Mesothelial cell of epicardium (in vitro differentiated cells): Measurements from ENCODE around the gene CELF2. TPM values are rescaled to one million over a fixed set of nuclear protein-coding genes. Genes with fewer than 3 reads are reported as not detected.

Experiments
- DNase-seq, 2 experiments: peaks; one replicate each; pipeline ENCODE4 v3.0.0; 2021; ENCODE audit warnings: low spot score in 2 of 2; ENCODE audit not compliant: unreplicated experiment in 2 of 2
- H3K27ac Mint-ChIP-seq: 2 replicates; pipeline ENCODE4 v1.8.0; 2021; ENCODE audit warnings: mixed read lengths
- H3K27me3 Mint-ChIP-seq: 2 replicates; pipeline ENCODE4 v1.8.0; 2021; ENCODE audit warnings: low read depth, mixed read lengths
- H3K36me3 Mint-ChIP-seq: 2 replicates; pipeline ENCODE4 v1.8.0; 2021; ENCODE audit warnings: mixed read lengths
- H3K4me1 Mint-ChIP-seq: 2 replicates; pipeline ENCODE4 v1.8.0; 2021; ENCODE audit warnings: mixed read lengths
- H3K4me3 Mint-ChIP-seq: 2 replicates; pipeline ENCODE4 v1.8.0; 2021; ENCODE audit warnings: mild to moderate bottlenecking, moderate library complexity, mixed read lengths
- H3K9me3 Mint-ChIP-seq: 2 replicates; pipeline ENCODE4 v1.8.0; 2021; ENCODE audit warnings: mixed read lengths
- total RNA-seq: library from RNA; stranded (reverse); gene quantifications from 3 replicates; pipeline ENCODE4 v1.2.1, GENCODE V29; 2021
- TF ChIP-seq, protein P1 (sequence below): fragments of 200-600 bp; sonication (generic); IDR thresholded peaks from one replicate; pipeline ENCODE4 v1.5.0; 2021; ENCODE audit warnings: antibody characterized with exemption; ENCODE audit not compliant: unreplicated experiment

Gene CELF2
- total RNA-seq, 1 donor from 2014 or later: 24.0 TPM

DNA sequence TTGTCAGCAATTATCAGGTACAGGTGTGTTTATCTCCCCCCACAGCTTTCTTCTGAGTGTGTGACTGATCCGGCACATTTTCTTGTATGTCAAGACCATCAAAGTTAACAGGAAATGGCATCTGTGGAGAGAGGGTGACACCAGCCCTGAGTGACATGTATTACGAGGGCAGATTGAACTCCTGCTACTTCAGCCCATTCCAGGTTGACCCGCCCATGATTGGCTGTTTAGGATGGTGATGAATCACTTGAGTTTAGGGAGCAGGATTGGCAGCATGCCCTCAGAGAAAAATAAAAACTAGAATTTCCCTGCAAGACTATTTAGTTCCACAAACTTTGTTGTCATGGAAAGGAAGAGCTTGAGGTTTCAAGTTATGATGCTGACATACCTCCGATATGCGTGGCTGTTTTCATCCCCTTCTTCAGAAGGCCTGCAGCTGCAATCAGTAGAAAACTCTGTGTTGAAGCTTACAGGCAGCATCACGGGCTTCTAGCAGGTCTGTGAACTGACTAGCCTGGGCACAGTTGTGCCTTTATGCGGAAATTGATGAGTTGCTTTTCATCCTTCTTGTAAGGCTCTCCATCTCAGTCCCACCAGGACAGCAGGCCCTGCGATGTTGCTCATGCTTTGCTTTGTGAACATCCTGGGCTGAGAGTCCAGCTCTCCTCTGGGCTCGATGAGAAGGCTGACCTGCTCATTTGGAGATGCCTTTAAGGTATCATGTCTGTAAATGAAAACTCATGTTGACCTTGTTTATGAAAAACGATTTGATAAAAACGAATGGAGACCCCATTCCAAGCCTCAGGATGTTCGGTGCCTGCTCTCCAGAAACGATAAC, 8.0 kb upstream of the CELF2 start:
- Mint-ChIP-seq H3K4me3 (no peak overlapping the region), H3K9me3 (no peaks in the 10 kb centered on the region), H3K27me3 (peaks cover 88% of the 10 kb centered on the region), H3K36me3 (no peaks in the 10 kb centered on the region), H3K27ac (no peak overlapping the region), H3K4me1 (peaks cover 18% of the 10 kb centered on the region)
- DNase-seq: no peak
- TF ChIP-seq, protein P1, sequence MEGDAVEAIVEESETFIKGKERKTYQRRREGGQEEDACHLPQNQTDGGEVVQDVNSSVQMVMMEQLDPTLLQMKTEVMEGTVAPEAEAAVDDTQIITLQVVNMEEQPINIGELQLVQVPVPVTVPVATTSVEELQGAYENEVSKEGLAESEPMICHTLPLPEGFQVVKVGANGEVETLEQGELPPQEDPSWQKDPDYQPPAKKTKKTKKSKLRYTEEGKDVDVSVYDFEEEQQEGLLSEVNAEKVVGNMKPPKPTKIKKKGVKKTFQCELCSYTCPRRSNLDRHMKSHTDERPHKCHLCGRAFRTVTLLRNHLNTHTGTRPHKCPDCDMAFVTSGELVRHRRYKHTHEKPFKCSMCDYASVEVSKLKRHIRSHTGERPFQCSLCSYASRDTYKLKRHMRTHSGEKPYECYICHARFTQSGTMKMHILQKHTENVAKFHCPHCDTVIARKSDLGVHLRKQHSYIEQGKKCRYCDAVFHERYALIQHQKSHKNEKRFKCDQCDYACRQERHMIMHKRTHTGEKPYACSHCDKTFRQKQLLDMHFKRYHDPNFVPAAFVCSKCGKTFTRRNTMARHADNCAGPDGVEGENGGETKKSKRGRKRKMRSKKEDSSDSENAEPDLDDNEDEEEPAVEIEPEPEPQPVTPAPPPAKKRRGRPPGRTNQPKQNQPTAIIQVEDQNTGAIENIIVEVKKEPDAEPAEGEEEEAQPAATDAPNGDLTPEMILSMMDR: no peak

DNA sequence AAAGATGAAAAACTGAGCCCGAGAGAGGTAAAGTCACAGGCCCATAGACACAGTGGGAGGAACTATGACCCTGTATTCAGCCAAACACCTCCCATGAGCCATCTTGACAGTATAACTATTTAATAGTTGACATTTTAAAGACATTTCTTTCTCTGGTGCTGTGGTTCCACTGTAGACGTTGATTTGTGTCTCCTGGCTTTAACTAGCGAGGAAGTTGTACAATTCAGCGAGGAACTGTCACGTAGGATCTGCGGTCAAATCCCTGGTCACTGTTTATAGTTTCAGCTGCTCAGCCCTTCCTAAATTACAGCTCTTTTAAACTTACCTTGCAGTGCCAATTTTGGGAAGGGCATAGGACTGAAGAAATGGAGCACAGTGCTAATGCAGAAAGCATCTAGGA, 7.1 kb upstream of the CELF2 start:
- TF ChIP-seq, protein P1: no peak

DNA sequence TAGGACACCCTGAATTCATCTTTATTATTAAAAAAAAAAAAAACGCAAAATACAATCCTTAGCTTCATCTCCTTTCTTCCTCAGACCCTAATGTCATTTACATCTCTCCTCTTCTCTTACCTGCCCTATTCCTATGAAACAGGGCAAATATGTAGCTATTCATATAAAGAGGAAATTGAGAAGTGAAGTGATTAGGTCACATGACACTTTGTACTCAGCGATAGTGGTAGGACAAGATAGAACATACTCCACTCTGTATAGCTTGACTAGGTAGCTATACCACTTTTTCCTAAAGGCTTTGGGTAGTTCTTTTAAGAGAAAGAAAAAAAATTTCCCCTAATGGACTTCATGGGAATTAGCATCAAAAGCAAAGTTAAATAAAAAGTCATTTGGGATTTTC, 6.2 kb upstream of the CELF2 start:
- Mint-ChIP-seq H3K27me3 (peaks cover 80% of the 10 kb centered on the region), H3K9me3 (no peaks in the 10 kb centered on the region), H3K4me1 (peaks cover 26% of the 10 kb centered on the region), H3K4me3 (no peak overlapping the region), H3K27ac (no peak overlapping the region), H3K36me3 (no peaks in the 10 kb centered on the region)
- TF ChIP-seq, protein P1: no peak
- no peak for DNase-seq

More for the DNA sequence above, 7.1 kb upstream of the CELF2 start:
- Mint-ChIP-seq H3K27me3 (peaks cover 87% of the 10 kb centered on the region), H3K9me3 (no peaks in the 10 kb centered on the region), H3K36me3 (no peaks in the 10 kb centered on the region), H3K27ac (no peak overlapping the region), H3K4me1 (peaks cover 26% of the 10 kb centered on the region), H3K4me3 (no peak overlapping the region)
- no peak for DNase-seq

DNA sequence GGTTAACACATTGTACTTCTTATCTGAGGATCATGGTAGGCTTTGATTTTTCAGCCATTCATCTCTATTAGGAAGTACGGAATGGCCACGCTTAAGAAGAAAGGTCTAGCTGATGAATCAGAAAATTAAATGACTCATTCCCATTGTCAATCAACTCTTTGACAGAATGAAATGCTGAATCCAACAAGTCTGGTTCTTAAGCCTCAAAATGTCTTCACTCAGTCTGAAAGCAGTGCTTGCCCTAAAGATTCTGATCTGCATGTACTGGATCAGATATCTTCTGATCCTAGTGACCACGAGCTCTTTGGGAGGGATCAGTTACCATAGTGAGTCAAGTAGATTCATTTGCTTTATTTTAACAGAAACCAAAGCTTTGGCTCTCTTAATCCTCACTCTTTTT, 5.7 kb upstream of the CELF2 start:
- Mint-ChIP-seq H3K27ac (no peak overlapping the region), H3K27me3 (peaks cover 80% of the 10 kb centered on the region), H3K9me3 (no peaks in the 10 kb centered on the region), H3K4me1 (peaks cover 28% of the 10 kb centered on the region), H3K4me3 (no peak overlapping the region), H3K36me3 (no peaks in the 10 kb centered on the region)
- TF ChIP-seq, protein P1: no peak
- DNase-seq: no peak

DNA sequence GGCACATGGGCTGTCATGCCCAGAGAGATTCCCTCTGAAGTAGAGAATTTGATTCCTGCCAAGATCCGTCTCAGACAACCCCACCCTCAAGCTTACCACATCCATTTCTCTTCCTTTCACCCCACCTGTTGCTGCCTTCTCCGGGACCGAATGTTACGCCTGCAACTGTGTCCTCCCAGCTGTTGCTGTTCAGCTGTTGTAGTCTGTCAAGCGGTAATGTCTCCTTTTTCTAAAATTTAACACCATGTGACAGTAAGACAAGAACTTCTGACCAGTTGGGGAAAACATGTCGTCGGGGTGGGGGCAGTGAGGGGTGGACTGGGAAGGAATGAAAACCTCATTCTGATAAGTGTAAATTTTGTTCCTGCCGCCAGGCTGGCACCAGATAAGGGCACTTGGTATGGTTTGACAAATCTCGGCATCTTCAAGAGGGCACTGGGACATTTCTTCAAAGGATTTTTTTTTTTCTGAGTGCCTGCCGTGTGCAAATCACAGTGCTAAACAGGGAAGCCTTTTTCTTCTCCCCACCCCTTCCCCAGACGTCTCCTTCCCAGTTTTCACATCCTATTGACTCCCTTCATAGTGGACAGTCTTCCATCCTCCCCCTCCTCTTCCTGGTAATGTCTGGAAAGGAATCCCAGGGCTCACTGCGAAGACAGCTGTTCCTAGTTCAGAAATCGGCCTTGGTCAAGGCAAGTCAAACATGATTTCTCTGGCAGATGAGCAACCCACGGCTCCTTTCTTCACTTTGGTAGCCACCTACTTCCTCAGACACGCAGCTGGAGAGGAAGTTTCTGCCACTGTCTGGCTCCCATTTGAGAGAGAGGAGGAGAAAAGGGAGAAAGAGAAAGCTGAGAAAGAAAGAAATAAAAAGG, 5.0 kb upstream of the CELF2 start:
- Mint-ChIP-seq H3K4me1 (peaks cover 32% of the 10 kb centered on the region), H3K4me3 (no peak overlapping the region), H3K36me3 (no peaks in the 10 kb centered on the region), H3K27ac (no peak overlapping the region), H3K27me3 (peaks cover 81% of the 10 kb centered on the region), H3K9me3 (no peaks in the 10 kb centered on the region)
- TF ChIP-seq, protein P1: no peak
- DNase-seq: no peak
